ENCODE results near the gene NOG.

The NOG gene

GRCh38 chr17:56636265-56636664 lies 42.8 kb downstream of the NOG start:
- H3K9ac ChIP-seq (ENCODE audit: low read length in 2 of 2): no peak overlapping the region
- no peak overlapping the region for H3K27ac ChIP-seq (ENCODE audit: low read length)
- no peak overlapping the region for H3K4me3 ChIP-seq (ENCODE audit: low read length in 2 of 2)
- no peaks in the 10 kb centered on the region for H3K9me3 ChIP-seq (ENCODE audit: control insufficient read depth in 2 of 2, low read length in 2 of 2)
- H3K27me3 ChIP-seq (ENCODE audit: control insufficient read depth in 1 of 2, insufficient read depth in 2 of 2, low read length in 2 of 2): peaks cover 6 to 12% of the 10 kb centered on the region in 2 donors
- H3K4me1 ChIP-seq (ENCODE audit: control insufficient read depth, insufficient read depth, low read length): no peaks in the 10 kb centered on the region
- no peaks in the 10 kb centered on the region for H3K36me3 ChIP-seq (ENCODE audit: control insufficient read depth in 2 of 2, insufficient read depth in 2 of 2, low read length in 2 of 2)

- H3K9me3 ChIP-seq (ENCODE audit: control insufficient read depth in 2 of 2, low read length in 2 of 2): no peaks in the 10 kb centered on the region
- no peaks in the 10 kb centered on the region for H3K4me1 ChIP-seq (ENCODE audit: control insufficient read depth, insufficient read depth, low read length)
- no peak overlapping the region for H3K9ac ChIP-seq (ENCODE audit: low read length in 2 of 2)
- no peak overlapping the region for H3K27ac ChIP-seq (ENCODE audit: low read length)
- peaks cover 6 to 10% of the 10 kb centered on the region in 2 donors for H3K27me3 ChIP-seq (ENCODE audit: control insufficient read depth in 1 of 2, insufficient read depth in 2 of 2, low read length in 2 of 2)
- no peak overlapping the region for H3K4me3 ChIP-seq (ENCODE audit: low read length in 2 of 2)
- H3K36me3 ChIP-seq (ENCODE audit: control insufficient read depth in 2 of 2, insufficient read depth in 2 of 2, low read length in 2 of 2): no peaks in the 10 kb centered on the region
Observed at GRCh38 chr17:56637254-56637653, 43.8 kb downstream of the NOG start.

- peaks cover 6 to 10% of the 10 kb centered on the region in 2 donors for H3K27me3 ChIP-seq (ENCODE audit: control insufficient read depth in 1 of 2, insufficient read depth in 2 of 2, low read length in 2 of 2)
- no peak overlapping the region for H3K9ac ChIP-seq (ENCODE audit: low read length in 2 of 2)
- no peak overlapping the region for H3K4me3 ChIP-seq (ENCODE audit: low read length in 2 of 2)
- no peak overlapping the region for H3K27ac ChIP-seq (ENCODE audit: low read length)
- no peaks in the 10 kb centered on the region for H3K9me3 ChIP-seq (ENCODE audit: control insufficient read depth in 2 of 2, low read length in 2 of 2)
- no peaks in the 10 kb centered on the region for H3K4me1 ChIP-seq (ENCODE audit: control insufficient read depth, insufficient read depth, low read length)
- no peaks in the 10 kb centered on the region for H3K36me3 ChIP-seq (ENCODE audit: control insufficient read depth in 2 of 2, insufficient read depth in 2 of 2, low read length in 2 of 2)
Observed at GRCh38 chr17:56638591-56639051, 45.1 kb downstream of the NOG start.

- H3K9ac ChIP-seq (ENCODE audit: low read length in 2 of 2): no peak overlapping the region
- H3K4me1 ChIP-seq (ENCODE audit: control insufficient read depth, insufficient read depth, low read length): no peaks in the 10 kb centered on the region
- H3K27me3 ChIP-seq (ENCODE audit: control insufficient read depth in 1 of 2, insufficient read depth in 2 of 2, low read length in 2 of 2): peaks cover 6 to 10% of the 10 kb centered on the region in 2 donors
- H3K9me3 ChIP-seq (ENCODE audit: control insufficient read depth in 2 of 2, low read length in 2 of 2): no peaks in the 10 kb centered on the region
- H3K4me3 ChIP-seq (ENCODE audit: low read length in 2 of 2): no peak overlapping the region
- H3K36me3 ChIP-seq (ENCODE audit: control insufficient read depth in 2 of 2, insufficient read depth in 2 of 2, low read length in 2 of 2): no peaks in the 10 kb centered on the region
- H3K27ac ChIP-seq (ENCODE audit: low read length): no peak overlapping the region
Observed at GRCh38 chr17:56639517-56639916, 46.0 kb downstream of the NOG start.

GRCh38 chr17:56640116-56640515 lies 46.6 kb downstream of the NOG start:
- Histone ChIP-seq H3K4me1 (ENCODE audit: control insufficient read depth, insufficient read depth, low read length) (no peaks in the 10 kb centered on the region), H3K27me3 (ENCODE audit: control insufficient read depth in 1 of 2, insufficient read depth in 2 of 2, low read length in 2 of 2) (peaks cover 6 to 8% of the 10 kb centered on the region in 2 donors), H3K9ac (ENCODE audit: low read length in 2 of 2) (no peak overlapping the region), H3K9me3 (ENCODE audit: control insufficient read depth in 2 of 2, low read length in 2 of 2) (no peaks in the 10 kb centered on the region), H3K4me3 (ENCODE audit: low read length in 2 of 2) (no peak overlapping the region), H3K27ac (ENCODE audit: low read length) (no peak overlapping the region), H3K36me3 (ENCODE audit: control insufficient read depth in 2 of 2, insufficient read depth in 2 of 2, low read length in 2 of 2) (no peaks in the 10 kb centered on the region)

GRCh38 chr17:56641373-56641772 lies 47.9 kb downstream of the NOG start:
- Histone ChIP-seq H3K27me3 (ENCODE audit: control insufficient read depth in 1 of 2, insufficient read depth in 2 of 2, low read length in 2 of 2) (peaks cover 6 to 8% of the 10 kb centered on the region in 2 donors), H3K27ac (ENCODE audit: low read length) (no peak overlapping the region), H3K4me3 (ENCODE audit: low read length in 2 of 2) (no peak overlapping the region), H3K4me1 (ENCODE audit: control insufficient read depth, insufficient read depth, low read length) (no peaks in the 10 kb centered on the region), H3K36me3 (ENCODE audit: control insufficient read depth in 2 of 2, insufficient read depth in 2 of 2, low read length in 2 of 2) (no peaks in the 10 kb centered on the region), H3K9me3 (ENCODE audit: control insufficient read depth in 2 of 2, low read length in 2 of 2) (no peaks in the 10 kb centered on the region), H3K9ac (ENCODE audit: low read length in 2 of 2) (no peak overlapping the region)

- Histone ChIP-seq H3K4me3 (ENCODE audit: low read length in 2 of 2) (no peak overlapping the region), H3K4me1 (ENCODE audit: control insufficient read depth, insufficient read depth, low read length) (no peaks in the 10 kb centered on the region), H3K36me3 (ENCODE audit: control insufficient read depth in 2 of 2, insufficient read depth in 2 of 2, low read length in 2 of 2) (no peaks in the 10 kb centered on the region), H3K27me3 (ENCODE audit: control insufficient read depth in 1 of 2, insufficient read depth in 2 of 2, low read length in 2 of 2) (peaks cover 6 to 8% of the 10 kb centered on the region in 2 donors), H3K9me3 (ENCODE audit: control insufficient read depth in 2 of 2, low read length in 2 of 2) (no peaks in the 10 kb centered on the region), H3K9ac (ENCODE audit: low read length in 2 of 2) (no peak overlapping the region), H3K27ac (ENCODE audit: low read length) (no peak overlapping the region)
Observed at GRCh38 chr17:56641894-56642293, 48.4 kb downstream of the NOG start.

GRCh38 chr17:56642424-56642823 lies 48.9 kb downstream of the NOG start:
- no peak overlapping the region for H3K27ac ChIP-seq (ENCODE audit: low read length)
- no peaks in the 10 kb centered on the region for H3K36me3 ChIP-seq (ENCODE audit: control insufficient read depth in 2 of 2, insufficient read depth in 2 of 2, low read length in 2 of 2)
- no peak overlapping the region for H3K4me3 ChIP-seq (ENCODE audit: low read length in 2 of 2)
- H3K4me1 ChIP-seq (ENCODE audit: control insufficient read depth, insufficient read depth, low read length): no peaks in the 10 kb centered on the region
- peaks cover 6 to 8% of the 10 kb centered on the region in 2 donors for H3K27me3 ChIP-seq (ENCODE audit: control insufficient read depth in 1 of 2, insufficient read depth in 2 of 2, low read length in 2 of 2)
- H3K9me3 ChIP-seq (ENCODE audit: control insufficient read depth in 2 of 2, low read length in 2 of 2): no peaks in the 10 kb centered on the region
- H3K9ac ChIP-seq (ENCODE audit: low read length in 2 of 2): no peak overlapping the region

All from stomach smooth muscle (tissue), 2 donors.